ENCODE measurements around the gene ABL1.

ABL1 gene

GRCh38 chr9:130934702-130935647 is 99.9 kb downstream of the ABL1 start:
- DNase-seq: no peak

GRCh38 chr9:130935648-130936271 is 100.7 kb downstream of the ABL1 start:
- DNase-seq: no peak

GRCh38 chr9:130936285-130937117 is 101.4 kb downstream of the ABL1 start:
- peak; percentile 40 for DNase-seq
